Endothelial cell (in vitro differentiated cells): Measurements from ENCODE around the gene TMEM60. TPM values are rescaled to one million over a fixed set of nuclear protein-coding genes. Genes with fewer than 3 reads are reported as not detected.
"Not testable (repeated sequence)": the region's sequence is repeated elsewhere in the genome, so short reads cannot be mapped to it uniquely, and the experiment has no call there.

Source experiments
- DNase-seq: peaks from one replicate; pipeline ENCODE4 v3.0.0; 2021; ENCODE audit warnings: low spot score
- H3K27ac Mint-ChIP-seq: one replicate; pipeline ENCODE4 v1.8.0; 2021; ENCODE audit warnings: mixed read lengths, inconsistent platforms; ENCODE audit not compliant: unreplicated experiment
- H3K27me3 Mint-ChIP-seq: one replicate; pipeline ENCODE4 v1.8.0; 2021; ENCODE audit warnings: mild to moderate bottlenecking, moderate library complexity, mixed read lengths, inconsistent platforms; ENCODE audit not compliant: unreplicated experiment
- H3K36me3 Mint-ChIP-seq: one replicate; pipeline ENCODE4 v1.8.0; 2021; ENCODE audit warnings: mild to moderate bottlenecking, low read depth, mixed read lengths, inconsistent platforms; ENCODE audit not compliant: unreplicated experiment
- H3K4me1 Mint-ChIP-seq: one replicate; pipeline ENCODE4 v1.8.0; 2021; ENCODE audit warnings: mild to moderate bottlenecking, mixed read lengths, inconsistent platforms; ENCODE audit not compliant: unreplicated experiment
- H3K4me3 Mint-ChIP-seq: one replicate; pipeline ENCODE4 v1.8.0; 2021; ENCODE audit warnings: mild to moderate bottlenecking, mixed read lengths, inconsistent platforms; ENCODE audit not compliant: unreplicated experiment
- H3K9me3 Mint-ChIP-seq: one replicate; pipeline ENCODE4 v1.8.0; 2021; ENCODE audit warnings: mixed read lengths, inconsistent platforms; ENCODE audit not compliant: unreplicated experiment
- CTCF ChIP-seq: fragments of 200-600 bp; sonication (generic); IDR thresholded peaks from one replicate; pipeline ENCODE4 v1.5.0; 2021; ENCODE audit warnings: antibody characterized with exemption; ENCODE audit not compliant: unreplicated experiment
- total RNA-seq: library from RNA; stranded (reverse); fragmentation: NEBNext Ultra II Directional; extraction: Animal tissue kit (Norgen Biotek cat#: 25700); gene quantifications from one replicate; pipeline ENCODE4 v1.2.1, GENCODE V29; 2021; ENCODE audit not compliant: unreplicated experiment

Gene TMEM60
- total RNA-seq, 1 donor from 2014 or later = 9.5 TPM

- TF ChIP-seq CTCF = no peak
- H3K4me3 Mint-ChIP-seq = no peak overlapping the region
- no peak for DNase-seq
- no peaks in the 10 kb centered on the region for H3K36me3 Mint-ChIP-seq
- H3K27me3 Mint-ChIP-seq = no peaks in the 10 kb centered on the region
- H3K27ac Mint-ChIP-seq = no peak overlapping the region
- H3K4me1 Mint-ChIP-seq = peaks cover 4% of the 10 kb centered on the region
- no peaks in the 10 kb centered on the region for H3K9me3 Mint-ChIP-seq
Observed at GRCh38 chr7:77838929-77839491, 40.8 kb upstream of the TMEM60 start.

- Mint-ChIP-seq H3K4me1 (peaks cover 4% of the 10 kb centered on the region), H3K4me3 (no peak overlapping the region), H3K36me3 (no peaks in the 10 kb centered on the region), H3K9me3 (no peaks in the 10 kb centered on the region), H3K27ac (no peak overlapping the region), H3K27me3 (no peaks in the 10 kb centered on the region)
- DNase-seq = no peak
- TF ChIP-seq CTCF = no peak
Observed at GRCh38 chr7:77837966-77838365, 39.7 kb upstream of the TMEM60 start.

- no peak for DNase-seq
- Mint-ChIP-seq H3K27ac (no peak overlapping the region), H3K36me3 (no peaks in the 10 kb centered on the region), H3K9me3 (no peaks in the 10 kb centered on the region), H3K4me3 (no peak overlapping the region), H3K4me1 (peaks cover 4% of the 10 kb centered on the region), H3K27me3 (no peaks in the 10 kb centered on the region)
- no peak for TF ChIP-seq CTCF
Observed at GRCh38 chr7:77837275-77837674, 39.0 kb upstream of the TMEM60 start.

GRCh38 chr7:77836425-77836824 is 38.2 kb upstream of the TMEM60 start:
- not testable (repeated sequence) for H3K36me3 Mint-ChIP-seq, DNase-seq, H3K27me3 Mint-ChIP-seq, H3K27ac Mint-ChIP-seq, H3K4me1 Mint-ChIP-seq, H3K4me3 Mint-ChIP-seq, H3K9me3 Mint-ChIP-seq

GRCh38 chr7:77833136-77833535 is 34.9 kb upstream of the TMEM60 start:
- Mint-ChIP-seq H3K27ac (no peak overlapping the region), H3K27me3 (no peaks in the 10 kb centered on the region), H3K4me3 (no peak overlapping the region), H3K9me3 (no peaks in the 10 kb centered on the region), H3K36me3 (no peaks in the 10 kb centered on the region), H3K4me1 (peaks cover 4% of the 10 kb centered on the region)
- no peak for TF ChIP-seq CTCF
- DNase-seq = no peak
